B cell (primary cell): ENCODE measurements around the gene CYB561D1. TPM values are rescaled to one million over a fixed set of nuclear protein-coding genes. Genes with fewer than 3 reads are reported as not detected.

Experiments used
- ATAC-seq: fragments of 200-7000 bp; cut with Tn5 transposase; one replicate; pipeline ENCODE4 v1.10.0; 2021; ENCODE audit warnings: low read depth, mild to moderate bottlenecking, moderate number of reproducible peaks, moderate library complexity
- CTCF ChIA-PET: fragments of 350-600 bp; sonication (Branson Sonifier 250); formaldehyde crosslinking; loops from one replicate; lab custom pipeline; 2021; ENCODE audit warnings: antibody characterized with exemption, inconsistent platforms; lab: Charles Lee
- POLR2A ChIA-PET: fragments of 350-600 bp; sonication (Branson Sonifier 250); formaldehyde crosslinking; loops from one replicate; lab custom pipeline; 2021; ENCODE audit warnings: antibody characterized with exemption; lab: Charles Lee
- DNase-seq: peaks from one replicate; pipeline ENCODE4 v3.0.0; 2013
- H2AFZ ChIP-seq: 2 replicates; pipeline ENCODE4 v1.6.1; 2012; ENCODE audit warnings: mild to moderate bottlenecking, low read depth, low read length; ENCODE audit not compliant: insufficient read depth, poor library complexity, severe bottlenecking
- H3K27ac ChIP-seq, 2 donors: 1 replicate in 1 of 2; 2 replicates in 1 of 2; pipeline ENCODE4 v1.5.1; 2012 to 2013; ENCODE audit warnings: low read length in 2 of 2, mild to moderate bottlenecking in 2 of 2, moderate library complexity in 1 of 2
- H3K27me3 ChIP-seq, 4 experiments: fragments of 200-600 bp in 1 of 4; sonication (generic) in 1 of 4; replicated peaks in 1 of 4; 1 replicate in 2 of 4; 2 replicates in 2 of 4; pipeline versions ENCODE4 v1.6.1 to v1.7.0; 2013 to 2016; ENCODE audit warnings: low read length in 3 of 4, mild to moderate bottlenecking in 2 of 4, mixed read lengths in 1 of 4, moderate library complexity in 1 of 4; ENCODE audit not compliant: insufficient read depth in 4 of 4, control insufficient read depth in 3 of 4; ENCODE audit errors: control extremely low read depth in 1 of 4
- H3K36me3 ChIP-seq, 2 experiments: replicated peaks in 1 of 2; 1 replicate in 1 of 2; 2 replicates in 1 of 2; pipeline versions ENCODE4 v1.6.1 to v1.7.1; 2013; ENCODE audit warnings: low read length in 1 of 2; ENCODE audit not compliant: insufficient read depth in 2 of 2, control insufficient read depth in 1 of 2; ENCODE audit errors: control extremely low read depth in 1 of 2, extremely low read depth in 1 of 2
- H3K4me1 ChIP-seq, 2 donors: fragments of 200-600 bp in 1 of 2; sonication (generic) in 1 of 2; 1 replicate in 1 of 2; 2 replicates in 1 of 2; pipeline versions ENCODE4 v1.5.1 to v1.6.1; 2013 to 2017; ENCODE audit warnings: low read length in 2 of 2; ENCODE audit not compliant: control insufficient read depth in 2 of 2, insufficient read depth in 2 of 2
- H3K4me2 ChIP-seq: replicated peaks from 2 replicates; pipeline ENCODE3; 2012; ENCODE audit warnings: mild to moderate bottlenecking, low read depth, low read length; ENCODE audit not compliant: poor library complexity, severe bottlenecking
- H3K4me3 ChIP-seq, 5 experiments: fragments of 200-600 bp in 1 of 5; sonication (generic) in 1 of 5; 1 replicate in 3 of 5; 2 replicates in 2 of 5; pipeline versions ENCODE4 v1.5.1 to v1.7.0; 2011 to 2016; ENCODE audit warnings: low read length in 4 of 5, mild to moderate bottlenecking in 4 of 5, low read depth in 2 of 5, control low read depth in 1 of 5, moderate library complexity in 1 of 5; ENCODE audit not compliant: insufficient read depth in 1 of 5; ENCODE audit errors: control extremely low read depth in 1 of 5, extremely low read depth in 1 of 5
- H3K79me2 ChIP-seq: fragments of 200-600 bp; sonication (generic); one replicate; pipeline ENCODE4 v1.6.0; 2016; ENCODE audit warnings: low read length; ENCODE audit not compliant: control insufficient read depth, insufficient read depth
- H3K9ac ChIP-seq: fragments of 200-600 bp; sonication (generic); 2 replicates; pipeline ENCODE4 v1.6.1; 2017; ENCODE audit warnings: mild to moderate bottlenecking, low read length, moderate library complexity
- H3K9me3 ChIP-seq, 3 donors: one replicate each; pipeline versions ENCODE4 v1.6.1 to v1.7.1; 2013; ENCODE audit warnings: low read length in 2 of 3; ENCODE audit not compliant: control insufficient read depth in 2 of 3, insufficient read depth in 1 of 3; ENCODE audit errors: control extremely low read depth in 1 of 3
- H4K20me1 ChIP-seq: 2 replicates; pipeline ENCODE4 v1.6.0; 2012; ENCODE audit warnings: mild to moderate bottlenecking, low read length; ENCODE audit not compliant: insufficient read depth, control insufficient read depth, poor library complexity, severe bottlenecking
- H3K27ac Mint-ChIP-seq: one replicate; pipeline ENCODE4 v1.8.0; 2021; ENCODE audit warnings: mixed read lengths
- H3K27me3 Mint-ChIP-seq: one replicate; pipeline ENCODE4 v1.8.0; 2021; ENCODE audit warnings: mixed read lengths
- H3K4me1 Mint-ChIP-seq: one replicate; pipeline ENCODE4 v1.8.0; 2021; ENCODE audit warnings: mixed read lengths
- H3K4me3 Mint-ChIP-seq: one replicate; pipeline ENCODE4 v1.8.0; 2021; ENCODE audit warnings: mixed read lengths
- H3K9me3 Mint-ChIP-seq: one replicate; pipeline ENCODE4 v1.8.0; 2022; ENCODE audit warnings: mixed read lengths; ENCODE audit not compliant: insufficient read depth
- EZH2 ChIP-seq: IDR thresholded peaks from 2 replicates; pipeline ENCODE4 v1.6.1; 2012; ENCODE audit warnings: borderline replicate concordance, low read depth, mild to moderate bottlenecking, moderate library complexity, low read length; ENCODE audit not compliant: insufficient read depth, poor library complexity, severe bottlenecking
- WGBS: methylation state at CpG from one replicate; pipeline ENCODE4 v1.1.5; 2013; ENCODE audit warnings: missing lambda C conversion rate; ENCODE audit not compliant: insufficient coverage; 5-methylcytosine and 5-hydroxymethylcytosine counted together
- intact Hi-C: fragments of 100-400 bp; cut with micrococcal nuclease; formaldehyde crosslinking; loops from one replicate; pipeline ENCODE4 v1.10.0; 2022
- polyA plus RNA-seq: library from polyadenylated mRNA; depleted of rRNA; stranded (reverse); fragments of >200 nt; gene quantifications from 2 replicates; pipeline ENCODE4 v1.2.3, GENCODE V29; 2012
- total RNA-seq, 2 donors: library from RNA; stranded (reverse); fragments of 120-200 nt in 1 of 2; gene quantifications; 1 replicate in 1 of 2; 2 replicates in 1 of 2; pipeline versions ENCODE4 v1.2.3 to v1.2.4, GENCODE V29; 2013 to 2022
- TF ChIP-seq, protein P1 (sequence below): fragments of 200-600 bp; IDR thresholded peaks from one replicate; pipeline ENCODE4 v1.8.0; 2022; ENCODE audit warnings: antibody characterized with exemption, mild to moderate bottlenecking

Gene CYB561D1
- total and polyA plus RNA-seq, 2 donors (not counting 1 experiment from before 2014, with no cell fraction given), result 16.1 to 28.0 TPM

- no peaks in the 10 kb centered on the region for H3K36me3 ChIP-seq
- H3K4me1 ChIP-seq, result peaks cover 4 to 11% of the 10 kb centered on the region in 2 donors
- H3K9me3 ChIP-seq, result no peaks in the 10 kb centered on the region
- peaks cover 11% of the 10 kb centered on the region for H3K4me1 Mint-ChIP-seq
- TF ChIP-seq, protein P1, sequence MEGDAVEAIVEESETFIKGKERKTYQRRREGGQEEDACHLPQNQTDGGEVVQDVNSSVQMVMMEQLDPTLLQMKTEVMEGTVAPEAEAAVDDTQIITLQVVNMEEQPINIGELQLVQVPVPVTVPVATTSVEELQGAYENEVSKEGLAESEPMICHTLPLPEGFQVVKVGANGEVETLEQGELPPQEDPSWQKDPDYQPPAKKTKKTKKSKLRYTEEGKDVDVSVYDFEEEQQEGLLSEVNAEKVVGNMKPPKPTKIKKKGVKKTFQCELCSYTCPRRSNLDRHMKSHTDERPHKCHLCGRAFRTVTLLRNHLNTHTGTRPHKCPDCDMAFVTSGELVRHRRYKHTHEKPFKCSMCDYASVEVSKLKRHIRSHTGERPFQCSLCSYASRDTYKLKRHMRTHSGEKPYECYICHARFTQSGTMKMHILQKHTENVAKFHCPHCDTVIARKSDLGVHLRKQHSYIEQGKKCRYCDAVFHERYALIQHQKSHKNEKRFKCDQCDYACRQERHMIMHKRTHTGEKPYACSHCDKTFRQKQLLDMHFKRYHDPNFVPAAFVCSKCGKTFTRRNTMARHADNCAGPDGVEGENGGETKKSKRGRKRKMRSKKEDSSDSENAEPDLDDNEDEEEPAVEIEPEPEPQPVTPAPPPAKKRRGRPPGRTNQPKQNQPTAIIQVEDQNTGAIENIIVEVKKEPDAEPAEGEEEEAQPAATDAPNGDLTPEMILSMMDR, result no peak
- no peak for TF ChIP-seq EZH2
- no peak overlapping the region for H2AFZ ChIP-seq
- H4K20me1 ChIP-seq, result no peaks in the 10 kb centered on the region
- H3K79me2 ChIP-seq, result no peaks in the 10 kb centered on the region
- ATAC-seq (no peak), DNase-seq (no peak)
- 73% methylated on average over 3 of the region's 5 CpGs for WGBS
- no peaks in the 10 kb centered on the region for H3K27me3 ChIP-seq
- H3K27me3 Mint-ChIP-seq, result no peaks in the 10 kb centered on the region
- CTCF ChIA-PET, result interaction anchor here (1.6 to 21.6 kb wide), 3 partner anchors 10 to 258 kb away, joined by 4 to 926 read pairs (median 76); partner anchors contain the start of genes AMIGO1, ATXN7L2 and CYB561D1
- H3K27ac Mint-ChIP-seq, result no peak overlapping the region
- H3K9ac ChIP-seq, result no peak overlapping the region
- H3K27ac ChIP-seq, result no peak overlapping the region
- POLR2A ChIA-PET, result no interaction called here
- H3K4me2 ChIP-seq, result no peak overlapping the region
- no peaks in the 10 kb centered on the region for H3K9me3 Mint-ChIP-seq
- no peak overlapping the region for H3K4me3 Mint-ChIP-seq
- H3K4me3 ChIP-seq, result no peak overlapping the region
- intact Hi-C loops, result no loop called here
Observed at GRCh38 chr1:109535971-109536491, 42.1 kb downstream of the CYB561D1 start.

GRCh38 chr1:109537450-109538178, 43.7 kb downstream of the CYB561D1 start:
- DNase-seq, result no peak
- Histone ChIP-seq H3K79me2 (no peaks in the 10 kb centered on the region), H3K4me3 (no peak overlapping the region), H3K4me2 (no peak overlapping the region), H3K4me1 (peaks cover 2 to 3% of the 10 kb centered on the region in 2 donors), H4K20me1 (no peaks in the 10 kb centered on the region), H2AFZ (no peak overlapping the region), H3K9me3 (no peaks in the 10 kb centered on the region), H3K27me3 (no peaks in the 10 kb centered on the region), H3K36me3 (no peaks in the 10 kb centered on the region), H3K9ac (no peak overlapping the region), H3K27ac (no peak overlapping the region)
- ATAC-seq, result no peak
- peaks cover 2% of the 10 kb centered on the region for H3K4me1 Mint-ChIP-seq
- WGBS, result 98% methylated on average over 7 of the region's 9 CpGs
- CTCF ChIA-PET, result interaction anchor here (1.3 to 21.6 kb wide), 5 partner anchors 9 to 447 kb away, joined by 3 to 926 read pairs (median 7); partner anchors contain the start of genes AHCYL1, AMIGO1, ATXN7L2 and CYB561D1
- no peak for TF ChIP-seq EZH2
- TF ChIP-seq, protein P1, result no peak
- no peaks in the 10 kb centered on the region for H3K27me3 Mint-ChIP-seq
- POLR2A ChIA-PET, result no interaction called here
- H3K27ac Mint-ChIP-seq, result no peak overlapping the region
- intact Hi-C loops, result no loop called here
- no peak overlapping the region for H3K4me3 Mint-ChIP-seq
- no peaks in the 10 kb centered on the region for H3K9me3 Mint-ChIP-seq
